ENCODE measurements around the gene FARSA. TPM values are rescaled to one million over a fixed set of nuclear protein-coding genes. Genes with fewer than 3 reads are reported as not detected.

The FARSA gene
- polyA plus RNA-seq, 2 of the 4 experiments (the other 2 are of a cell fraction) = 18.1 to 58.7 TPM

DNA sequence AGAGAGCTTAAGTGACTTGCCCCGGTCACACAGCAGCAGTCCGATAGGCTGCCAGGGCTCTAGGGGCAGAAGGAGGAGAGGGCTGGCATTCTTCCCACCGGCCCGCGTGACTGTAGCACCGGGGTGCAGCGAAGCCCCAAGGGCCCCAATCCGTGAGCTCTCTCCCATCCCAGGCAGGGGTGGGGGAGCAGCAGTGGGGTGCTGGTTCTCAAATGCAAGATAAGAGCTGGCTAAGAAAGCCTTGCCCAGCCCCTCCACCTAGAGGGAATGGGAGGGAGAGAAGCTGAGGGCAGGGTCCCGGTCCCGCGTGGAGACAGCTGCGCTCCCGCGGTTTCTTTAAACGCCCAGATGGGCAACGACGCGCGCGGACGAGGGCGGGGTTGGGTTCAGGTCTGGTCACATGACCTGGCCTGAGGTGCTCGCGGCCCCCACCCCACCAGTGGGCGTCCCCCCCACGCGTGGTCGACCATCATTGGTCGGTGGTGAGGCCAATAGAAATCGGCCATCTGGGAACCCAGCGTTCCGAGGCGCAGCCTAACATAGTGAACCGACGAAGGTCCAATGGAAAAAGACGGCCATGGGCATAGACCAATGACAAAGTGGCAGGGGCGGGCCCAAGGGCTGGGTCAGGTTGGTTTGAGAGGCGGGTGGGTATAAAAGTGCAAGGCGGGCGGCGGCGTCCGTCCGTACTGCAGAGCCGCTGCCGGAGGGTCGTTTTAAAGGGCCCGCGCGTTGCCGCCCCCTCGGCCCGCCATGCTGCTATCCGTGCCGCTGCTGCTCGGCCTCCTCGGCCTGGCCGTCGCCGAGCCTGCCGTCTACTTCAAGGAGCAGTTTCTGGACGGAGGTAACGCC, 4.6 kb upstream of the FARSA start, which contains the start of gene CALR (continued):
- TF ChIP-seq, protein P1, sequence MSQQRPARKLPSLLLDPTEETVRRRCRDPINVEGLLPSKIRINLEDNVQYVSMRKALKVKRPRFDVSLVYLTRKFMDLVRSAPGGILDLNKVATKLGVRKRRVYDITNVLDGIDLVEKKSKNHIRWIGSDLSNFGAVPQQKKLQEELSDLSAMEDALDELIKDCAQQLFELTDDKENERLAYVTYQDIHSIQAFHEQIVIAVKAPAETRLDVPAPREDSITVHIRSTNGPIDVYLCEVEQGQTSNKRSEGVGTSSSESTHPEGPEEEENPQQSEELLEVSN (IDR thresholded peaks at IDR 0.05; ENCODE audit: borderline replicate concordance, low read depth) = peak; percentile 82; the same call in 1 of the 2 replicates

DNA sequence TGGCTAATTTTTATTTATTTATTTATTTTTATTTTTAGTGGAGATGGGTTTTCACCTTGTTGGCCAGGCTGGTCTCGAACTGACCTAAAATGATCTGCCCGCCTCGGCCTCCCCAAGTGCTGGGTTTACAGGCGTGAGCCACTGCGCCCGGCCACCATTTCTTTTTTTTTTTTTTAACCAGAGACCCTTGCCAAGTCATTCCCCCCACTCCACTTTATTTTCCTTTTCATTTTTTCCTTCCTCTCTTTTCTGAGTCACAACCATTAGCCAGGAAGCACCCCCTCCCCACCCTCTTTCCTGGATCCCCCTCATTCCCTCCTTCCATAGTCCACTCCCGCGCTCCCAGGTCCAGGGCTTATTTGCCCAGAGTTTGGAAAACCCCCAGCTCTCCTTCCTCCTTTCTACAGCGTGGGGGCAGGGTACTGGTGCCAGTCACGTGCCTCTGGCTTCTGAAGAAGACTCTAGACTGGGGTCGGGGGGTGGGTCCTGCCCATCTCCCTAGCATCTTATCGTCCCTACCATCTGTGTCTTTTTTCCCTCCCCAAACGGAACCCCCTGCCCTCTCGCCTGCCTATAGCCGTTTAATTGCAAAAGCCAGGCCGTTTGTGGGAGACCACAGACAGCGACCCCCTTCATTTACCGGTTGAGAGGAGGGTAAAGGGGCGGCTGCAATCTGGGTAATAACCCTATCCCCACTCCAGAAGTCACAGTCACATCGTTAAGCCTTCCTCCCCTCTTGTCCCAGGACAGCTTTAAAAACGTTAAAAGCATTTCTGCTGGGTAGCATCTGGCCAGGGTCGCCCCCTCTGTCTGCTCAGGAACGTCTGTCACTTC, 3.8 kb upstream of the FARSA start:
- DNase-seq (ENCODE audit: low read depth in 1 of 2, low spot score in 1 of 2) (peak in 1 of 2 experiments; percentile 46), ATAC-seq (no peak), FAIRE-seq (no peak)
- peaks cover 25% of the 10 kb centered on the region for H3K4me1 ChIP-seq
- H3K4me2 ChIP-seq = peak overlapping the region; percentile 95
- H3K4me3 ChIP-seq = peak overlapping the region; percentile 100
- CTCF ChIA-PET = interaction anchor here (0.7 to 1.4 kb wide), 3 partner anchors 10 to 28 kb away, joined by 4 to 5 read pairs (median 4); no protein-coding TSS in a partner anchor
- POLR2A ChIA-PET = interaction anchor here (1.0 kb wide), 1 partner anchor 9 kb away, joined by 3 read pairs; the partner anchor contains the start of gene RAD23A
- peak overlapping the region; percentile 89 to 92 for H3K27ac ChIP-seq
- 27% methylated on average over 21 of the region's 23 CpGs for WGBS (ENCODE audit: missing lambda C conversion rate)
- no peaks in the 10 kb centered on the region for H3K9me3 ChIP-seq
- TF ChIP-seq CBX8 (IDR thresholded peaks at IDR 0.05) (no peak), HOXB5 (CRISPR knock-in tag; IDR thresholded peaks at IDR 0.05) (no peak), BHLHE40 (IDR thresholded peaks at IDR 0.05; ENCODE audit: low read depth, low read length) (0 out of 2 replicates have a peak, but pooled peaks have one; percentile 19), POLR2A (IDR thresholded peaks at IDR 0.05; ENCODE audit: low read length) (no peak)
- TF ChIP-seq, protein P2, sequence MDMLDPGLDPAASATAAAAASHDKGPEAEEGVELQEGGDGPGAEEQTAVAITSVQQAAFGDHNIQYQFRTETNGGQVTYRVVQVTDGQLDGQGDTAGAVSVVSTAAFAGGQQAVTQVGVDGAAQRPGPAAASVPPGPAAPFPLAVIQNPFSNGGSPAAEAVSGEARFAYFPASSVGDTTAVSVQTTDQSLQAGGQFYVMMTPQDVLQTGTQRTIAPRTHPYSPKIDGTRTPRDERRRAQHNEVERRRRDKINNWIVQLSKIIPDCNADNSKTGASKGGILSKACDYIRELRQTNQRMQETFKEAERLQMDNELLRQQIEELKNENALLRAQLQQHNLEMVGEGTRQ (IDR thresholded peaks at IDR 0.05) = peak; percentile 61

DNA sequence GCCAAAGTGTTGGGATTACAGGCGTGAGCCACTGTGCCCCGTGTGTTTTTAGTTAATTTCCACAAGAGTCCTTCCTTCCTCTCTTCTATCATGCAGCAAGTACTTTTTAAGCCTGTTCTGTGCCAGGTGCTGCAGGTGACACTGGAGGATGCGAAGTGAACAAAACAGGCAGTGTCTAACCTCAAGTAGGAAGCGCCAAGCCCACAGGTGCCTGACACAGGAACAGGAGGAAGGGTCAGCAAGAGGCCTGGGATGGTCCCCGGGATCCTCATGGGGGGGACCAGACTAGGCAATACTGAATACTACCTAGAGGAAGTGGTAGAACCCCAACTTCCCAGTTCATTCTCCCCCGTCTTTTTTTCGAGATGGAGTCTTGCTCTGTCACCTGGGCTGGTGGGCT, 3.1 kb upstream of the FARSA start:
- Histone ChIP-seq H3K27ac (peak overlapping the region in 1 of 2 experiments; percentile 92; a peak in 2 of 6 replicates), H3K9me3 (no peaks in the 10 kb centered on the region), H3K4me1 (peaks cover 29% of the 10 kb centered on the region), H3K4me3 (no peak overlapping the region), H3K4me2 (no peak overlapping the region)
- ATAC-seq (no peak), DNase-seq (ENCODE audit: low read depth in 1 of 2, low spot score in 1 of 2) (no peak), FAIRE-seq (no peak)
- ChIA-PET CTCF (no interaction called here), POLR2A (no interaction called here)
- no peak for TF ChIP-seq MAFK (IDR thresholded peaks at IDR 0.05; ENCODE audit: partially characterized antibody)
- TF ChIP-seq, protein P3, sequence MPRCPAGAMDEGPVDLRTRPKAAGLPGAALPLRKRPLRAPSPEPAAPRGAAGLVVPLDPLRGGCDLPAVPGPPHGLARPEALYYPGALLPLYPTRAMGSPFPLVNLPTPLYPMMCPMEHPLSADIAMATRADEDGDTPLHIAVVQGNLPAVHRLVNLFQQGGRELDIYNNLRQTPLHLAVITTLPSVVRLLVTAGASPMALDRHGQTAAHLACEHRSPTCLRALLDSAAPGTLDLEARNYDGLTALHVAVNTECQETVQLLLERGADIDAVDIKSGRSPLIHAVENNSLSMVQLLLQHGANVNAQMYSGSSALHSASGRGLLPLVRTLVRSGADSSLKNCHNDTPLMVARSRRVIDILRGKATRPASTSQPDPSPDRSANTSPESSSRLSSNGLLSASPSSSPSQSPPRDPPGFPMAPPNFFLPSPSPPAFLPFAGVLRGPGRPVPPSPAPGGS (IDR thresholded peaks at IDR 0.05) = no peak
- TF ChIP-seq EHMT2 (IDR thresholded peaks at IDR 0.05; ENCODE audit: low read depth) = no peak
- TF ChIP-seq MYC (IDR thresholded peaks at IDR 0.05; ENCODE audit: borderline replicate concordance, low read length) = no peak
- TF ChIP-seq CBX2 (IDR thresholded peaks at IDR 0.05; ENCODE audit: borderline replicate concordance, low read depth) = no peak
- TF ChIP-seq PHF8 (IDR thresholded peaks at IDR 0.05; ENCODE audit: borderline replicate concordance, low read depth) = no peak
- TF ChIP-seq, protein P4, sequence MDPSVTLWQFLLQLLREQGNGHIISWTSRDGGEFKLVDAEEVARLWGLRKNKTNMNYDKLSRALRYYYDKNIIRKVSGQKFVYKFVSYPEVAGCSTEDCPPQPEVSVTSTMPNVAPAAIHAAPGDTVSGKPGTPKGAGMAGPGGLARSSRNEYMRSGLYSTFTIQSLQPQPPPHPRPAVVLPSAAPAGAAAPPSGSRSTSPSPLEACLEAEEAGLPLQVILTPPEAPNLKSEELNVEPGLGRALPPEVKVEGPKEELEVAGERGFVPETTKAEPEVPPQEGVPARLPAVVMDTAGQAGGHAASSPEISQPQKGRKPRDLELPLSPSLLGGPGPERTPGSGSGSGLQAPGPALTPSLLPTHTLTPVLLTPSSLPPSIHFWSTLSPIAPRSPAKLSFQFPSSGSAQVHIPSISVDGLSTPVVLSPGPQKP (IDR thresholded peaks at IDR 0.05; ENCODE audit: low read depth, low read length) = no peak
- TF ChIP-seq GATA3 (IDR thresholded peaks at IDR 0.05; ENCODE audit: borderline replicate concordance) = no peak
- no peak for TF ChIP-seq CHD2 (IDR thresholded peaks at IDR 0.05; ENCODE audit: low read length, partially characterized antibody)
- TF ChIP-seq RARB (CRISPR knock-in tag; IDR thresholded peaks at IDR 0.05) = no peak
- TF ChIP-seq EHF (CRISPR knock-in tag; IDR thresholded peaks at IDR 0.05) = no peak
- TF ChIP-seq FOSL2 (IDR thresholded peaks at IDR 0.05) = no peak
- no peak for TF ChIP-seq FOSL2 (CRISPR knock-in tag; IDR thresholded peaks at IDR 0.05)
- 87% methylated on average over 7 of the region's 7 CpGs for WGBS (ENCODE audit: missing lambda C conversion rate)

Data from A549 (cell line).